EL (cell line): ENCODE measurements around the gene LIMK2.
"Not testable (repeated sequence)": the region's sequence is repeated elsewhere in the genome, so short reads cannot be mapped to it uniquely, and the experiment has no call there.

Experiments
- DNase-seq: peaks from one replicate; pipeline ENCODE4 v3.0.0-alpha.2; 2016

Gene LIMK2

GRCh38 chr22:31211862-31212730 is at the start of gene LIMK2:
Gene LIMK2 (plus strand): TSS chr22:31212298. CDS start chr22:31212409, 111 bp downstream.
- peak; percentile 88 for DNase-seq

DNA sequence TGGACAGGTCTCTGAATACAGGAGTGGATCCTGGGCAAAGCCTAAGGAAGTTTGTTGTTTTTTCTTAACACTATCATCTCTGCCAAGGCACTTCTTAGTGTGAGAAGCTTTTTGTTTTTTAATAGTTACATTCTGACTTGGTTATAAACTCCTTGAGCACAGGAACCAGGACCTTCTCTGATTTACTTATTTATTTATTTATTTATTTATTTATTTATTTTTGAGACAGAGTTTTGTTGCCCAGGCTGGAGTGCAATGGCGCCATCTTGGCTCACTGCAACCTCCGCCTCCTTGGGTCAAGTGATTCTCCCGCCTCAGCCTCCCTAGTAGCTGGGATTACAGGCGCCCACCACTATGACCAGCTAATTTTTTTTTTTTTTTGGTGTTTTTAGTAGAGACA is 41.1 kb upstream of the LIMK2 start:
- DNase-seq, result no peak

DNA sequence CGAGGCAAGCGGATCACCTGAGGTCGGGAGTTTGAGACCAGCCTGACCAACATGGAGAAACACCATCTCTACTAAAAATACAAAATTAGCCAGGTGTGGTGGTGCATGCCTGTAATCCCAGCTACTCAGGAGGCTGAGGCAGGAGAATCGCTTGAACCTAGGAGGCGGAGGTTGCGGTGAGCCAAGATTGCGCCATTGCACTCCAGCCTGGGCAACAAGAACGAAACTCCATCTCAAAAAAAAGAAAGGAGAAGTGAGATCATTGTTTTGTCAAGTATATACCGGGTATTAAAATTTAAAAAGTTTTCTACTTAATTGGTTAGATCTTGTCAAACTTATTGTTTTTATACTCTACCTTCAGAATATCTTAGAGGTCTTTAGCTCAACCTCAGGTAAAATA is 40.4 kb upstream of the LIMK2 start:
- DNase-seq, result not testable (repeated sequence)

DNA sequence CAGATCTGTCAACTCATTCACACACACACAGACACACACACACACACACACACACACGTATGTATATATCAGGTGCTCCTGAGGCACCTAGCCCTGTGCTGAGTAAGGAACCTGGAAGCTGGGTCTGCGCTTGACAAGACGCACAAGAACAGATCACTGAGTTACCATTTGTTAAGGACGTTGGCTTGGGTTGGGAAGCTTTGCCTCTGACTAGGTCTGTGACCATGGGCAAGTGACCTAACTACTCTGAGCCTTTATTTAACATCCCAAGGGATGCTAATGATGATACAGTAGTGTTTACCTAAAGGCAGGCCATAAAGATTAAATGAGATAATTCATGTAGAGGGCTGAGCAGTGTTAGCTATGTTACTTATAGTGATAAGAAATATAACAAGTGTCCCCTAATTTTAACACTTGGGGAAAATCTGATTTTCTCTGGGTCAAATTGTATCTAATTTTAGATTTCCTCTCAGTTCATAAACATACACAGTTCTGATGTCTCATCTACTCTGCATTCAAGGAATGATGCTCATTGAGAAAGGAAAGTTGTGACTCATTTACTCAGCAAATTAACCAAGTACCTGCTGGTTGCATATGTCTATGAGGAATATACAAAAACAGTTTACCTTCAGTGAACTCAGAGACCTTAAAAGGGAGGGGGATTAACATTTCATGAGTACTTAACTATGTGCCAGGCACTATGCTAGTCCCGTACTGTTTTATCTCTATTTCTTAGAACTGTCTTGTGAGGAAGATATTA is 38.5 kb upstream of the LIMK2 start:
- DNase-seq, result peak; percentile 89

GRCh38 chr22:31176923-31177322 is 35.2 kb upstream of the LIMK2 start:
- DNase-seq, result no peak

- peak; percentile 93 for DNase-seq
These were observed 34.5 kb upstream of the LIMK2 start for GRCh38 chr22:31177420-31178162.

DNA sequence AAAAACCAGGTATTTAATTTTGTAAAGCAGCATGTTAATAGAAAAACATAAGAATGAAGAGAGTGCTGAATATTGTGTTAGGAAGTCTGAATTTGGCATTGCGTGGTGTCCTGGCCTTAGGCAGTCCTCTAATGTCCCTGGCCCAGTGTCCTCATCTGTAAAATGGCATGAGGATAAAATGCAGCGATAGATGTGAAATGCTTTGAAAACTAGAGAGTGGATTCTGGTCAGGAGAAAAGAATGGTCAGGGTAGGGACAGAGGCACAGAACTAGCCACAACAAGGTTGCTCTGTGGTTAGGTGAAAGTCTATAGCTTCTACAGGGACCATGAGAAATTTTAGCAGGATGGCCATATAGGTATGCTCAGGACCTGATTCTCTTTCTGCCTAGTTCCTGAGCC is 33.2 kb upstream of the LIMK2 start:
- DNase-seq, result no peak

DNA sequence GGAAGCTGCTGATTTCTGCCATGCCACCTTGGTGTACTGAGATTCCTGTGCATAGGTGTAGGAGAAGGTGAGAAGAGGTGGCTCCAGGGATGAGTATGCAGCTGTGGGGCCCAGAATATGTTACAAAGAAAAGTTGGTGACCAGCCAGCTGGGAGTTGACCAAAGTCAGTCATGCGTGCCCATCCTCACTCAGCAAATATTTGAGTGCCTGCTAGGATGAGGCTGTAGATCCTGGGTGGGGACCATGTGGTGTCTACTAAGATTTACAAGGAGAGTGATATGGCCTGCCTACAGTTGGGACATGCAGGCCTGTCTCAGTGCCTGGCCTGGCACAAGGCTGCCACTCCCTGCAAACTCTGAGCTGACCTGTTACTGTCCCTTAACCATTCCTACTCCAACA is 32.8 kb upstream of the LIMK2 start:
- peak; percentile 59 for DNase-seq

DNA sequence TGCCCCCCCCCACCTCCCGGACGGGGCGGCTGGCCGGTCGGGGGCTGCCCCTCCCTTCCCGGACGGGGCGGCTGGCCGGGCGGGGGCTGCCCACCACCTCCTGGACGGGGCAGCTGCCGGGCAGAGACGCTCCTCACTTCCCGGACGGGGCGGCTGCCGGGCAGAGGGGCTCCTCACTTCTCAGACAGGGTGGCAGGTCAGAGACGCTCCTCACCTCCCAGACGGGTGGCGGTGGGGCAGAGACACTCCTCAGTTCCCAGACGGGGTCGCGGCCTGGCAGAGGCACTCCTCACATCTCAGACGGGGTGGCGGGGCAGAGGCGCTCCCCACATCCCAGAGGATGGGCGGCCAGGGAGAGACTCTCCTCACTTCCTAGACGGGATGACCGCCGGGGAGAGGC is 28.1 kb upstream of the LIMK2 start:
- DNase-seq, result no peak

- no peak for DNase-seq
These were observed 27.0 kb upstream of the LIMK2 start for GRCh38 chr22:31185056-31185455.

- no peak for DNase-seq
These were observed 24.5 kb upstream of the LIMK2 start for GRCh38 chr22:31187627-31188026.

- no peak for DNase-seq
These were observed 19.6 kb upstream of the LIMK2 start for GRCh38 chr22:31192513-31192912.

DNA sequence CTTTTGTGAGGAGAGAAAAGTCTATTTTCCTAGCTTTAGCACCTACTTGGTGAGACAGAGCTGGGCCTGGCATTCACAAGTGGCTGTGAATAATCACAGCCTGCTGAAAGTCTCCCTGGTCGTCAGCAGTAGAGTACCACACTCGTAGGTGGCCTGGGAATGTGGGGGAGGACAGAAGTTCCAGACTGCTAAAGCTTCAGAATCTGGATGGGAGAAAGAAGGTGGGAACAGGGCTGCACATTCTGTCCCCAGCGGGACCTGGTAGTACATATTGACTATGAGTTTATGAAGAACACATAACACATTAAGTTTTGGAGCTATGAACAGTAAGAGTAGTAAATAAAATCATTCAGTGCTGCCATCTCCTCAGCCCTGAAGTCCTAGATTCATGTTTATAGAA is 19.0 kb upstream of the LIMK2 start:
- DNase-seq, result no peak

DNA sequence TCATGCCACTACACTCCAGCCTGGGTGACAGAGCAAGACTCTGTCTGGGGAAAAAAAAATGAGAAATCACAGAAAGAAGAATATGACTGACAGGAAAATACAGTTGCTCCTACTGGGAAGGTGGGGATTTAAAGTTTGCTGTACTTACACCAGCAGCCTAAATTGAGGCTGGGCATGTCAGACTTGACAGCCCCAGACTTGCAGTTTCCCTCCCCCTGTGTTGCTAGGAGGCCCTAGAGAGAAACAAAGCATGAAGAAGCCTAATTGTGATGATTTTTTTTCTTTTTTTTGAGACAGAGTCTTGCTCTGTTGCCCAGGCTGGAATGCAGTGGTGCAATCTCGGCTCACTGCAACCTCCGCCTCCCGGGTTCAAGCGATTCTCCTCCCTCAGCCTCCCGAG is 17.4 kb upstream of the LIMK2 start:
- not testable (repeated sequence) for DNase-seq

GRCh38 chr22:31199187-31199586 is 12.9 kb upstream of the LIMK2 start:
- DNase-seq, result no peak

- not testable (repeated sequence) for DNase-seq
These were observed 7.6 kb upstream of the LIMK2 start for GRCh38 chr22:31204352-31204984.

GRCh38 chr22:31205059-31205458 is 7.0 kb upstream of the LIMK2 start:
- not testable (repeated sequence) for DNase-seq

DNA sequence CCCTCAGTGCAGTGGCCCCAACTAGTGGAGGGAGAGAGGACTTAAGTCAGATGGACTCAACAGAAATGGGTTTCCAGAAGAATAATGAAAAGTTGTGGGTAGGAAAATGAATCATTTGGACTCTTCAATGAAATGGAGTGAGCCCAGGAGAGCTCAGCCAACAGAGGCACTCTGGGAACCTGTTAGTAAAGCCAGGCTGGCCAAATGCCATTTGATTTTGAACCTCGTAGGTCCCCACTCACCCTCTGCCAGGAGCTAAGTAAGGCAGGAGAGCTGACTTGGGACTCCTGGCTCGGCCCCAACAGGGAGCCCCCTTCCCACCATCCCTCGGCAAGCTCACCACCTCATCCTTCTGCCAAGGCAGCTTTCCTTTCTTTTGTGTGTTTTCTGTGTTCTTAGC is 5.6 kb upstream of the LIMK2 start:
- not testable (repeated sequence) for DNase-seq

DNA sequence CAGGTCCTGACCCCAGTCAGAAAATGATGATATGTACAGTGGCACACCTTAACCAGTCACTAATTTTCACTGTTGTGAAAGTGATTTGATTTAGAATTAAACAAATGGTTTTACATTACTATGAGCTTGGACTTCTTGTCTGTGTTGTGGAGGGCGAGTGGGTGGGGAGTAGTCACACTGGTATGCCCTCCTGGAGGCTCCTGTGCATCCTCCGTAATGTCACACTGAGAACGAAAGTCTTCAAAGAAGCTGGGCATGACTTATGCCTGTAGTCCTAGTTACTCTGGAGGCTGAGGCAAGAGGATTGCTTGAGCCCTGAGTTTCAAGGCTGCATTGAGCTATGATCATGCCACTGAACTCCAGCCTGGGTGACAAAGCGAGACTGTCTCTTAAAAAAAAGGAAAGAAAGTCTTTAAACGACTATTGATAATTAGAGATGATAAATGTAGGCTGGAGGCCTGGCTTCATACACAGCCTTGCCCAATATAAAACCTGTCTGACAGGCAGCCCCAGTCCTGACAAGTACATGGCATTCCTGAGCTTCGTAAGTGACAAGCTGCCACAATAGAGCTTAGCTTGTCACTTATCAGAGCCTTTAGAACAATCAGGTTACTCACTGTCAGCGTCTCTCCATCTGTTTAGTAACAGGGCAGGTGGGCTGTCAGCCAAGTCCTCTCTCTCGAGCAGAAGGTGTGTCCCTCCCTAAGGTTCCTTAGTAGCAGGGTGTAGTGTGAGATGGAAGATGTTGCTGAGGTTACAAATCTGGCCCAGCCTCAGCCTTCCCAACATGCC is 5.0 kb upstream of the LIMK2 start:
- no peak for DNase-seq

DNA sequence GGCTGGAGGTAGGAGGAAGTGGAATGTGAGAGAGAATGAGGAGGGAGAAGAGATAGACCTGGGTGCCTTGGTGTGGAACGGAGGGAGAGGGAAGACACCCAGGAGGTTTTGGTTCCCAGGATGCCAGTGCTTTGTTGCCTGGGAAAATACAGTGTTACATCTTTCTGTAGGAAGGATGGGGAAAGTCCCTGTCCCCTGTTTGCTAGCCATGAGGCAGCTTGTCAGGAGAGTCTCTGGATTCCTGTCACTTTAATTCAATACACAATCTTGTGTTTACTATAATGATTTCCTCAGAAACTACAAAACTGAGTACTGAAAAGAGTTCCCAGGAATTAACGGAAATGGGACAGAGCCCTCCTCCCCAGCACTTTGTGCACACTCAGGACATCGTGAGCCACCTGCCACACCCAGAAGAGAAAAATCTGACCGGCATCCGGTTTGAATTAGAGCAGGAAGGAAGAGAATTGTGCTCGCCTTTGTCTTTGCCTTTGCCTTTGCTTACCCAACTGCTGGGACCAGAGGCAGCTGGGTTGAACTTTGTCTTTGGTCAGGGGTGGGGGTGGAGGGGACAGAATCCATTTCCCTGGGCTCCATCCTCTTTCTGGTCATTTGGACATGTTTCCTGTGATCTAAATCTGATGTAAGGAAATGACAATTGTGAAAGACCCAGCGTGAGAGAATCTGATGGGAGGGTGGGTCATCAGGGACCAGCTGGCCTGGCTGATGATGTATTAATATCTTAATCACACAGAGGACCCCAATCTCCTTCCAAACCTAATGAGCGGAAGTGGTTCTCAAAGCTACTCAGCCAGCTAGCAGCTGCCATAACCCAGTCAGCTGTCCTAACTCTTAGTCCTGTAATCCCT is 1.3 kb upstream of the LIMK2 start:
- peak; percentile 22 for DNase-seq

GRCh38 chr22:31211482-31211861 is 626 bp upstream of the LIMK2 start:
- no peak for DNase-seq
